ENCODE measurements around the gene RETREG3. TPM values are rescaled to one million over a fixed set of nuclear protein-coding genes. Genes with fewer than 3 reads are reported as not detected.

Gene RETREG3
- total RNA-seq, 1 experiment from 2014 or later, result 59.0 TPM

GRCh38 chr17:42655528-42655927 lies 46.4 kb upstream of the RETREG3 start:
- Histone ChIP-seq H3K9me3 (no peaks in the 10 kb centered on the region), H3K4me3 (ENCODE audit: low read depth, low read length) (no peak overlapping the region), H3K4me1 (peaks cover 6% of the 10 kb centered on the region), H3K27me3 (replicated peaks; ENCODE audit: control insufficient read depth, insufficient read depth, low read length) (no peaks in the 10 kb centered on the region), H3K36me3 (ENCODE audit: control insufficient read depth, insufficient read depth, low read length) (no peaks in the 10 kb centered on the region)
- Mint-ChIP-seq H3K4me1 (ENCODE audit: low read depth, unreplicated experiment) (peaks cover 16% of the 10 kb centered on the region), H3K4me3 (ENCODE audit: unreplicated experiment) (no peak overlapping the region), H3K9me3 (ENCODE audit: unreplicated experiment) (no peaks in the 10 kb centered on the region), H3K27ac (ENCODE audit: unreplicated experiment) (no peak overlapping the region), H3K36me3 (ENCODE audit: insufficient read depth, unreplicated experiment) (peaks cover 13% of the 10 kb centered on the region), H3K27me3 (ENCODE audit: insufficient read depth, unreplicated experiment) (no peaks in the 10 kb centered on the region)
- intact Hi-C loops (cut with micrococcal nuclease; ENCODE audit: unreplicated experiment), result no loop called here
- ChIA-PET POLR2A (no interaction called here), CTCF (interaction anchor here (0.7 kb wide), 1 partner anchor 290 kb away, joined by 3 read pairs; no protein-coding TSS in a partner anchor)
- no TSS peak for BruUV-seq (replicated peaks)
- DNase-seq, result no peak
- no peak for TF ChIP-seq CTCF (IDR thresholded peaks at IDR 0.05; ENCODE audit: insufficient read depth in 1 of 2, low read depth in 1 of 2, low read length in 1 of 2, severe bottlenecking in 1 of 2, unreplicated experiment in 1 of 2)

- no peaks in the 10 kb centered on the region for H3K9me3 Mint-ChIP-seq (ENCODE audit: unreplicated experiment)
- ChIA-PET CTCF (no interaction called here), POLR2A (no interaction called here)
- H3K36me3 Mint-ChIP-seq (ENCODE audit: insufficient read depth, unreplicated experiment), result peaks cover 4% of the 10 kb centered on the region
- H3K36me3 ChIP-seq (ENCODE audit: control insufficient read depth, insufficient read depth, low read length), result no peaks in the 10 kb centered on the region
- peaks cover 9% of the 10 kb centered on the region for H3K4me1 Mint-ChIP-seq (ENCODE audit: low read depth, unreplicated experiment)
- intact Hi-C loops (cut with micrococcal nuclease; ENCODE audit: unreplicated experiment), result no loop called here
- no peak for DNase-seq
- no peaks in the 10 kb centered on the region for H3K27me3 ChIP-seq (replicated peaks; ENCODE audit: control insufficient read depth, insufficient read depth, low read length)
- no peaks in the 10 kb centered on the region for H3K27me3 Mint-ChIP-seq (ENCODE audit: insufficient read depth, unreplicated experiment)
- H3K27ac Mint-ChIP-seq (ENCODE audit: unreplicated experiment), result no peak overlapping the region
- BruUV-seq (replicated peaks), result no TSS peak
- no peak for TF ChIP-seq CTCF (IDR thresholded peaks at IDR 0.05; ENCODE audit: insufficient read depth in 1 of 2, low read depth in 1 of 2, low read length in 1 of 2, severe bottlenecking in 1 of 2, unreplicated experiment in 1 of 2)
- no peaks in the 10 kb centered on the region for H3K9me3 ChIP-seq
- no peaks in the 10 kb centered on the region for H3K4me1 ChIP-seq
- peak overlapping the region; percentile 6 for H3K4me3 Mint-ChIP-seq (ENCODE audit: unreplicated experiment)
- H3K4me3 ChIP-seq (ENCODE audit: low read depth, low read length), result no peak overlapping the region
These were observed 44.3 kb upstream of the RETREG3 start for GRCh38 chr17:42653179-42654124.

DNA sequence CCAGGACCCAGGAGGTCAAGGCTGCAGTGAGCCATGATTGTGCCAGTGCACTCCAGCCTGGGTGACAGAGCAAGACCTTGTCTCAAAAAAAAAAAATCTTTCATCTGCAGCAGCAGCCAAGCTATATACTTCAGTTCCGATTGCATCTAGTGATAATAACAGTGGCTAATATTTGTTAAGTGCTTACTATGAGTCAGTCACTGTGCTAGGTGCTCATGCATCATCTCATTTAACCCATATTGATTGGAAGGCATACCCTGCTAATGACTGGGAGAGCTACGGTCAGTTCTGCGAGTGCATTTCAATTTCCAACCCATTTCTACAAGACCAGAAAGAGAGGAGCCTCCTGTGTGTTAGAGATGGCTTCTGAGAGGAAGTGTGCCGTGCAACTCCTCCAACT lies 42.2 kb upstream of the RETREG3 start:
- Mint-ChIP-seq H3K4me1 (ENCODE audit: low read depth, unreplicated experiment) (peaks cover 9% of the 10 kb centered on the region), H3K27me3 (ENCODE audit: insufficient read depth, unreplicated experiment) (no peaks in the 10 kb centered on the region), H3K4me3 (ENCODE audit: unreplicated experiment) (no peak overlapping the region), H3K36me3 (ENCODE audit: insufficient read depth, unreplicated experiment) (no peaks in the 10 kb centered on the region), H3K27ac (ENCODE audit: unreplicated experiment) (no peak overlapping the region), H3K9me3 (ENCODE audit: unreplicated experiment) (no peaks in the 10 kb centered on the region)
- TF ChIP-seq CTCF (IDR thresholded peaks at IDR 0.05; ENCODE audit: insufficient read depth in 1 of 2, low read depth in 1 of 2, low read length in 1 of 2, severe bottlenecking in 1 of 2, unreplicated experiment in 1 of 2), result no peak
- no peaks in the 10 kb centered on the region for H3K36me3 ChIP-seq (ENCODE audit: control insufficient read depth, insufficient read depth, low read length)
- no peaks in the 10 kb centered on the region for H3K4me1 ChIP-seq
- H3K4me3 ChIP-seq (ENCODE audit: low read depth, low read length), result no peak overlapping the region
- H3K27me3 ChIP-seq (replicated peaks; ENCODE audit: control insufficient read depth, insufficient read depth, low read length), result no peaks in the 10 kb centered on the region
- ChIA-PET CTCF (interaction anchor here (0.7 kb wide), 1 partner anchor 25 kb away, joined by 3 read pairs; no protein-coding TSS in a partner anchor), POLR2A (no interaction called here)
- no peak for DNase-seq
- BruUV-seq (replicated peaks), result no TSS peak
- intact Hi-C loops (cut with micrococcal nuclease; ENCODE audit: unreplicated experiment), result no loop called here
- no peaks in the 10 kb centered on the region for H3K9me3 ChIP-seq

All from Caco-2 (cell line).